NCI-H82 (cell line): ENCODE measurements around the gene DMAP1.
A peak's percentile ranks its signal among the peaks of the same experiment; 100 is the strongest.

Experiments
- DNase-seq: peaks from one replicate; lab custom pipeline; 2025; lab: John Stamatoyannopoulos, UW

DMAP1 gene

DNA sequence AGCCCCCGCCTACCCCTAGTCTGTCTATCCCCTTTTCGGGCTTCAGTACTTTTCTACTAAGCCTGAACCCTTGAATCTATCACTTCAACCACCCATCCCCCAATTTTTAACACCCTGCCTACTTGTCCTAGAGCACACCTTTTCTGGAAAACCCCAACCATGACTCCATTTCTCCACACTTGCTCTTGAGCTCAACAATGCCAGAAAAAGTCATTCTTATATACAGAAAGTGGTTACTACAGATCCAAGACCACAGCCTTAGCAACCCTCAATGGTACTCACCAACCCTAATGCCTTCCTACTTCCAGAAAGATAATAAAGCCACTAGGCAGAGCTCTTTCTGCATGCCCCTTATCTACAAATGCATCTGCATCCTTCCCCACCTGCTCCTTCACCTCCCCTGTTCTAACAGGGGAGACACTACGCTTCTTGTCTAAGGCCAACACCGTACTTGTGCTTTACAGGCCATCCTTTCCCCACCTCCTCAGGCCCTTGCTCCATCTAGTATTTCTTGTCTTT lies 41.2 kb downstream of the DMAP1 start:
- no peak for DNase-seq

DNA sequence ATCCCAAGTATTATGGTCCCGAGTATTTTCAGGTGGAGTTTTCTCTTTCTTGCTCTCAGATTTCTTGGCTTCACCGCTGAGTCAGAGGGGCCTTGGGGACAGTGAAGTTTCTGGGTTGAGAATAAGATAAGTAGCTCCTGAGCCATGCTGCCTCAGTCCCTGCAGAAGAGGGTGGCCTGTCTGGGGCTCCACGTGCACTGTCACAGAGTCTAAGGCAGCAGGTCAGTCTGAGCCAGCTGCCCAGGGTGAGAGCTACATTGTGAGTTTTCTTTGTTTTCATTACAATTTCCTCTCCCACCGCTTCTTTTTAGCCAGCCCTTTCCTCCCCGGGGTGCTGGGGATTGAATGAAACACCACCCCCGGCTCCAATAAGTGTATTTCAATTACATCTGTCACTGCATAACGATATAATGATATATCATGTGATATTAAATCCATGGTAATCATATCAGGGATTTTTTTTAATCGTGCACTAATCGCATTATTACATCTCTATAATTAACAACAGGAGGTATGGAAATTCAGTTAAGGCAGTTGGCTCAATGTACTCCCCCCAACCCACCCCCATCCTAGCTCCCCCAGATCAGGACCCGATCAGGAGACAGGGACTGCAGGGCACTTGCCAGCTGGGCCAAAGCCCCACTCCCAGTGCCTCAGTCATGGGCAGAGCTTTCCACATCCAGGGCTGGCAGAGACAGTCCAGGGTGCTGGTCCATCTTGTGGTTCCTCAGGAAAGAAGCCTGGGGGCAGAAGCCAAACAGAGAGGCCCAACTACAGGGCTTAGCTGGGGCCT lies 43.7 kb downstream of the DMAP1 start:
- peak; percentile 74 for DNase-seq

DNA sequence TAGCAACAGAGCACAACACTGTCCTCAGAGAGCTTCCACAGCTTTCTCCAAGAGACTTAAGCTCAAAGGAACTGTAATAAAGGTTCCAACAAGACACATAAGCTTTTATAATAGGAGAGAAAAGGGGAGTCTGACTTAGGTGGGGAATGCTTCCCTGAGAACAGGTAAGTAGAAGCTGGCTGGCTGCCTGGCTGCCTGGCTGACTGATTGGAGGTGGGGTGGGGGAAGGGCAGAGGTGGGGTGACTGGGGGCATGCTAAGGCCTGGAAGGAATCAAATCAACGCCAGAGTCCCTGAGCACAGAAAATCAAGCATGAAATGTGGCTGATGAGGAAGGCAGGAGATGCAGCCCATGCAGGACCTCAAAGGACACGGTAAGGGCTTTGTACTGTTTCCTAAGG lies 45.8 kb downstream of the DMAP1 start:
- DNase-seq = no peak

DNA sequence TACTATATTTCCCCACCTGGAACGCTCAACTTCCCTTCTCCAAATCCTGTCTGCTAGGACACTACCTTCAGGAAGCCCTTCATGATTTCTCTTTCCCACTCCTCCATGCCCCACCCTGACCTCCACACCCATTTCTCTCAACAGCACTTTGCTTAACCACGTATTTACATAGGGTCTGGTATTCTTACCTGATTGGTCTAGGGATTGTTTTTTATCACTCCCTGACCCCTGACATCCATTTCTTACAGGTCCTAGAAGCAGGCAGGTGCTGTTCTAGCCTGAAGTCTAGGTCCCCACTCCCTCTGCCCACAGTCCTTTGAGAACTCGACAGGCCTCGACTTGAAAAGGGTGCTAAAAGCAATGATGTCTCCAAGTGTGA lies 47.5 kb downstream of the DMAP1 start:
- DNase-seq = no peak

DNA sequence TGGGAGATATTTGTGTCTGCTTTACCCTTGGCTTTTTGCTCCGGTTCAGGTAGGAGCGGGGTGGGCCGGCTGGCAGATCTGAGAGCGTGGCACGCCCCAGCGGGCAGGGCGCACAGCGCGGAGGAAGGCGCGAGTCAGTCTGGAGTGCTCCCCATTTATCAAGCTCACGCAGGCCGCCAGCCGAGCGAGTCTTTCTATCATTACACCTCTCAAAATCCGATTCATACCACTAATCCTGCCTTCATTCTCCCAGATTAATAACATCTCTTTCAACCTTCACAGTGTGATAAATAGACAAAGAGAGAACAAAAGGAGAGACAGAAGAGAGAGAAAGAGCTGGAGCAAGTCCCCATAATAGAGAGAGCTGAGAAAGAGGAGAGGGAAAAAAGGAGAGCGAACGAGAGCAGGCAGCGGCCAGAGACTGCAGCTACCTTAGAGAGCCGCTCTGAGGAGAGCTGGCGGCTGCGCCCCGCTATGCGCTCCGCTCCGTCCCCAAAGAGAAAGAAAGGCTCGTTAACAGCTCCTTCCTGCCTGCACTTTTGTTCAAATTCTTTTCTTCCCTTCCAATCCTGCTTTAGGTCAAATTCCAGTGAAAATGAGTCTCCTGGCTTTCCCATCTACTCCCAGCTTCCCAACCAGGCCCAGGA lies 48.0 kb downstream of the DMAP1 start:
- DNase-seq = peak; percentile 52

DNA sequence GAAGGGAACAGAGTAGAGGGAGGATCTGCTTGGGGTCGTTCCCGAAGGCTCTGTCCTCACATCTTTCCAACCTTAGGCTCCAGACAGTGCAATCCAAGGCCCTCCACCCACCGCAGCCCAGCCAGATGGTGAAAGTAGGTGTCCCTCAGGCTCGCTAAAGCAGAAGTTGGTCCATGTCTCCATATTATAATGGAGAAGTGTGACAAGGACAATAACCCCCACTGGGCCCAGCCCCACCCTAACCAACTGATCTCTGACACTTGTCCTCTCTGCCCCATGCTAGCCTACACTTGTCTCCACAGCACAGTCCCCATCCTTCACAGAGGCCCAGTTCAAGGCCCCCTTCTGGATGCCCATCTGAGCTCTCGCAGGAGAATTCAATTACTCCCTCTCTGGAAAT lies 48.7 kb downstream of the DMAP1 start:
- no peak for DNase-seq

DNA sequence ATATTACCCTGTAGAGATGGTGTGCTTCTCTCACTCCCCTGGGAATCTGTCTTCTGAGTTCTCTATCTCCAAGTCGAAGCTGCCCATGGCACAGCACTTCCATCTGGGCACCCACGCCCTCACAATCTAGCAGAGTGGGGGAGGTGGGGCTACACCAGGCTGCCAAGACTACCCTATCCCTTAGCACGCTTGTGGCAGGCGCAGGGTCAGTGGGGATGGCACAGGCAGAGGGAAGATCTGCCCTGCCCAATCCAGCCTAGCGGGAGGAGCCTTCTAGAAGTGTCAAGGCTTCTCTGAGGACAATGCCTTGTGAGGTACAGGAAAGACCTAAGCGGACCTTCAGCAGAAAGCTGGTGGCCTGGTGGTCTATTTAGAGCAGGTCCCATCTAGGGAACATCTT lies 49.1 kb downstream of the DMAP1 start:
- no peak for DNase-seq

DNA sequence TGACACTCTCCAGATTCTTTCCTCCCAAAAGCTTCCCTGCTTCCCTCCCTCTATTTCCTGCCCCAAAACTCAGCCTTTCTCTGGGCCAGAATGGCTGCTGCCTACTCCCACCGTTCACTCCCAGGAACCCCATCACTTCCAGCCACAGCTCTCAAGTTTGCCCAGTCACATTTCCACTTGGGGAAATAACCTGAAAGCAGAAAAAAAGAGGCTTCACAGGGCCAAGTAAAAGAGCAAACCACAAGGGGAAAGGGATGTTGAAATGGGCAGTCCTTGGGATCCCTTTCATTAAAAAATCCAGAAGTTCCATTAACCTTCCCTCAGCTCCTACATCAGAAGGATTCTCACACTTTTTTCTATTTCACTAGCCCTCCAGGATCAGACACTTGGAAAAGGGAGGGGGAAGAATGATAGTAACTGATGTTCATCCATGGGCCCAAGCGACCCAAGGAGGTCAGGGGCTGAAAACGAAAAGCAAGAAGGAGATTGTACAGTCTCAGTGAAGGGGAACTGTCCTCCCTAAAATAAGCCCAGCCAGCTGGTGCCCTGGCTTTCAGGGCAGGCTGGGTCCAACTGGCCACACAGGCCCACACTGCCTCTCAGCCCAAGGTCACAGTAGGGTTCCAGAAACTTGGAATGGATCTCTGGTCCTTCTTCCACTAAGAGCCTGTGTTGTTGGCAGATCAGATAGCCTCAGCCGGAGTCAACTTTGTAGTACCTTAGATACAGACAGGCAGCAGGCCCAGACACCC lies 49.7 kb downstream of the DMAP1 start:
- DNase-seq = no peak

DNA sequence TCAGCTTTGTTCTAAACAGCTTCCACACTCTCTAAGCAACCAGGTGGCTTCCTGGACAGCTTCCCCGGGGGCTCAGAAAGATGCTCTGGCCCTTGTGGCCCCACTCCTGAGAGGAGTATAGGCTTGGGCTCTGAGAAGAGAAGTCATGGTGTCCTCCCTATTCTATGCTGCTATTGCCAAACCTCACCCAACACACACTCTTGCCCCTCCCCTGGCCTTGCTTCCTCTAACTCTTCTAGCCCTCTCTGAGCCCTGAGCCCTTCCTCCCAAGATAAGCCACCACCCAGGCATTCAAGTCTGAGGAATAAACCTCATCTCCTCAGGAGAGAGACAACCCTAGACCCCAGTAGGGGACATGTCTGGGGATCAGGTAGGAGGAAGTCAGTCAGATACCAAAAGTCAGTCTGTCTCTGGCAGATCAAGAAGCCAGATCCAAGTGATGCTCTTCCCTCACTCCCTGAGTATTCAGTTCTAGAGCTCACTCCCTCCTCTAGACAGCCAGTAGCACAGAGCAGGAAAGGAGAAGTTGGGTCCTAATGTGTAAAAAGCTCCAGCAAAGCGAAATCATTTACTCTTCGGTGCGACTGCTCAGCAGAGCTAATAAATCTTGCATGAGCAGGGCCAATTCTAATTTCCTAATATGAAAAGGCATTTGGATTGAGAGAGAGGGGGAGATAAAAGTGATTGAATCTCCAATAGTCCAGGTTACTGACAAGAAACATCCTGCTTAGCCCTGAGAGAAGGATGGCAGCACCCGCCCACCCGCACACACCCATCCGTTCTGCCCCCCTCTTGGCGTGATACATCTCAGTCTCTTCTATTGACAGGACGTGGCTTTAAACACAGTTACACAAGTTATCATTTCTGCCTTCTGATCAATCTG lies 50.5 kb downstream of the DMAP1 start:
- no peak for DNase-seq

DNA sequence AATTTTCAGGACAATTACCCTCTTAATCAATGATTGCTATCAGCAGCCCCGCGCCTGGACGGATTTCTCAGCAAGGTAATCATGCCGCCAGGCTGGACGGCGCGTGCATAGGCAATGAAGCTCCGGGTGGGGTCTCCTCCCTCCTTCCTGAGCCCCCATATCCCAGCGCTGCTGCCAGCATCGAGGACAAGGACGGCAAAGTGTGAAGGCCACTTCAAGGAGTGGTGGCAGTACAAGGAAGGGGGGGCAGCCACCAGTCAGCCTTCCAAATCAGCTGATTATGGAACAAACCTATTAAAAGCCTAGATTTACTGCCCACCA lies 51.1 kb downstream of the DMAP1 start:
- no peak for DNase-seq

DNA sequence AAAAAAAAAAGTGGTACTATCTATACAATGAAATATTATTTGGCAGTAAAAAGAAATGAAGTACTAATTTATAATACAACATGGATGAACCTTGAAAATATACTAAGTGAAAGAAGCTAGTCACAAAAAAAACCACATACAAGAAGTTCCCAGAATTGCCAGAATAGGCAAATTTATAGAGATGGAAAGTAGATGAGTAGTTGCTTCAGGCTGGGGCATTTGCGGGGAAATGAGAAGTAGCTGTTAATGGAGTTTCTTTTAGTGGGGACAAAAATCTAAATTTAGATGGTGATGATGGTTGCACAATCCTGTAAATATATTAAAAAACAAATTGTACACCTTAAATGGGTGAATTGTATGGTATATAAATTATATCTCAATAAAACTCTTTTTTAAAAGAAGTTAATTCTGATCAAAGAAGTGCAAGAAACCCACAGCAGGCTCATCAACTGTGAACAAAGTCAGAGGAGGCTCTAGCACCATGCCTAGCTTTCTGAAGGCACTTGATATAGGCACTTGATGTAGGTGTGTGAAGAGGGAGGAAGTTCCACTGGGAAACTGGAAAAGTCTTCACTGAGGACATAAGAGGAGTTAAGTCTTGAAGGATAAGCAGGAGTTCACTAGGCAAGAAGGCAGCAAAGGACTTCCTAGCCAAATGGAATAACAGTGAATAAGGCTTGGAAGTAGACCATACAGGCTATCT lies 52.5 kb downstream of the DMAP1 start:
- DNase-seq = no peak

DNA sequence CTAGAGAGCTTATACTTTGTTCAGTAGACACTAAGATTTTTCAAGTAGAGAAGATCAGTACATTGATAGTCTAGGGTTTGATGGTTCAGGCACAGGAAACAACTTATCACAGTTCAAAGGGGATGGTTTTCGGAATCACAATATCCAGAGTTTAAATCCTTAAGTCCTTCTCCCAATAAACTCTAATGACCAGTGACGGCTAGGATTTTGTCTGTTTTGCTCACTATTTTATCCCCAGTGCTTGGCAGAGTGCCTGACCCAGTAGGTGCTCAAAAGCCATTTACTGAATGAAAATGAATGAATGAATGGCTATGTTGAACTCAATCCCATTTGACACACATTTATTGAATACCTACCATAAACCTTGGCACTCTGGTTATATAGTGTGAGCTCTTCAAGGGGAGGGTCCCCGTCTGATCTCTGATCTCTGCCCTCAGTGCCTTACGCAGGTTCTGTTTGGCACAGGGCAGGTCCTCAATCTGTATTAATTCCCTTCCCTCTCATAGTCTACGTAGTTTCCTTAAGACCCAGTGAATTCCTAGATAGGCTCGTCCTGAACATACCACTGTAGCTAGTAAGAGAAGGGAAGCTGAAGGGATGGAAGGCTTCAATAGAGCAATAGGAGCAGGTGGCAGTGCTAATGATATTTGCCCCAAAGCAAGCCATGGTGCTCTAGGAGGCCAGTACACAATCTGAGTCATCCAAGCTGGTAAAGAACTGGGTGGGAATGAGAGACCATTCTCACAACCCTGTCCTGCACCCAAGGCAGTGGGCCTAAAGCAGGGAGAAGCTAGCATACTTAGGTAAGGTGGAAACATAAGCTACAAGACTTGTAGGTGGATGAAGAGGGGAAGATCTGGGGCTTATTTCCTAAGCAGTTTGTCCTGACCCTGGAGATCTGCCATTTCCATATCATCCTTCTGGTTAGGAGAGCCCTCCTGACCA lies 53.4 kb downstream of the DMAP1 start:
- no peak for DNase-seq

DNA sequence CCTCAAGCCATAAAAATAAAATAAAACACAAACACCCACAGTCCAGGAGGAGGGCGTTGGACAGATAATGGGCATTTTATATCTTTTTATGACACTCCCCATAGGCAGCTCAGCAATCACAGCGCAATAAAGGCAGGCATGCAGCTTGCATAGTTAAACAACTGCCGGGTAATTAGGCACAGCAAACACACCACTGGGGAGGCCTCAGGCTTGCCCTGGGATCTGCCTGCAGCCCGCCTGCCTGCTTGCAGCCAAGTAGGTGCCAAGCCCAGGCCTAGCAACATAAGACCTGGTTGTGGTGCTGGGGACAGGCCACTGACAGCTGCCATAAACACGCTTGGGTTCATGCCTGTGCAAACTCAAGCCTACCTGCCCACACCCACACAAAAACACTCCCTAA lies 54.2 kb downstream of the DMAP1 start:
- DNase-seq = no peak

DNA sequence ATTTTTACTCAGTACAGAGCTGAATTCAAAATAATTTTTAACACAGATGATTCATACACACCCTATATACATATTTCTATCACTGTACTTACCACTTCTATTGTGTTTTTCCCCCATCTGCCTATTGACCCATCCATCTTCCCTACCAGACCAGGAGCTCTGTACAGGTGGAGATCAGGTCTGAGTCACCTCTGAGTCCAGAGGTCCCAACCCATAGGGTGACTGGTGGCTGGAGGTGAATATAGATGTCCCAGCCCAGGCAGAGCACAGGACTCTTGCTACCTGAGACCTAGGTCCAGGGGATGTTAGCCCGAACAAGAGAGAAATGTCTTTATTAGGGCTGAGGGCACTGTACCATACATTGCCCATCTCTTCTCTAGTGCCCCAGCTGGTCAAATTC lies 54.8 kb downstream of the DMAP1 start:
- no peak for DNase-seq
